NCI-H2196 treated with DMSO at 0.1 percent for 48 hours (cell line): ENCODE measurements around the gene CRACR2A.

ENCODE experiments used
- DNase-seq: peaks from one replicate; lab custom pipeline; 2025; ENCODE audit not compliant: unreplicated experiment; lab: John Stamatoyannopoulos, UW

Gene CRACR2A

GRCh38 chr12:3600039-3600720 lies 152.7 kb downstream of the CRACR2A start:
- no peak for DNase-seq

DNA sequence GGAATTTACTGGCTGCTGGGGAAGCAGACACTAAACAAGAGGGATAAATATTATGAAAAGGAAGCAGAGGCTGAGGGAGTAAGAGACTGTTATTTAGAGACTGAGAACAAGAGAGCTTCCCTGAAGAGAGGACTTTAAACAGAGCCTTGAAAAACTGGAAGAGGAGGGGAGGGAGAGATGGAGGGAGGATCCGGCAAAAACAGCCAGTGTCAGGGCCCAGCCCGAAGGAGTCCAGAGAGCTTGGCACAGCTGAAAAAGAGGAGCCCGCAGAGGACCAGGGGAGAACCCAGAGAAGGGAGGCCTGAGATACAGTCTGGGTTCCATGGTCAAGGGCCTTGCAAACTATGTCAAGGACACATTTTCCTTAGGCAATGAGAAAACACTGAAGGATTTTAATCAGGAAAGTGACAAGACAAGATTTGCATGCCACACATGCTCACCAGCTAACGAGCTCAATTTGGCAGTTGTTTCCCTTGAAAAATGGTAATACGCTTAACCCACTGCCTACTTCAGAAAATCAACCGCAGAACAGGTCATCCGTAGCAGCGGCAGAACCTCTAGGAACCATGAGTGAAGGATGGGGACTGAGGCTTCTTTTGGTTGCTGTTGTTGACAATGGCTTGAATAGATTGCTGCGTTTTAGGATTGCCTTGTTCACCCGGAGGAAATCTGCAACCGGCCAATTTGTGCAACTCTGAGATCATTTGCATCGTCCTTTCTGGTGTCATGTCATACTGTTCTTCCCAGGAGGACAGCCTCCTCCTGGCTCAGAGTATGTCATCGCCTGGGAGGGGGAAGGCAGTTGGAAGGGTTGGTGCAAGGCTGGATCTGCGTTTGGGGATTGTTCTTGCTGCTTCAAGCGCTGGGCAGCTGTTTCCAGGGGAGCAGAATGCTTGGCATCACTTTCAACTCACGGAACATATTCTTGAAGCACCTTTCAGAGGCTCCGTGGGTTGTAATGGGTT lies 153.7 kb downstream of the CRACR2A start:
- no peak for DNase-seq

- no peak for DNase-seq
Observed at GRCh38 chr12:3597526-3598210, 155.2 kb downstream of the CRACR2A start.

DNA sequence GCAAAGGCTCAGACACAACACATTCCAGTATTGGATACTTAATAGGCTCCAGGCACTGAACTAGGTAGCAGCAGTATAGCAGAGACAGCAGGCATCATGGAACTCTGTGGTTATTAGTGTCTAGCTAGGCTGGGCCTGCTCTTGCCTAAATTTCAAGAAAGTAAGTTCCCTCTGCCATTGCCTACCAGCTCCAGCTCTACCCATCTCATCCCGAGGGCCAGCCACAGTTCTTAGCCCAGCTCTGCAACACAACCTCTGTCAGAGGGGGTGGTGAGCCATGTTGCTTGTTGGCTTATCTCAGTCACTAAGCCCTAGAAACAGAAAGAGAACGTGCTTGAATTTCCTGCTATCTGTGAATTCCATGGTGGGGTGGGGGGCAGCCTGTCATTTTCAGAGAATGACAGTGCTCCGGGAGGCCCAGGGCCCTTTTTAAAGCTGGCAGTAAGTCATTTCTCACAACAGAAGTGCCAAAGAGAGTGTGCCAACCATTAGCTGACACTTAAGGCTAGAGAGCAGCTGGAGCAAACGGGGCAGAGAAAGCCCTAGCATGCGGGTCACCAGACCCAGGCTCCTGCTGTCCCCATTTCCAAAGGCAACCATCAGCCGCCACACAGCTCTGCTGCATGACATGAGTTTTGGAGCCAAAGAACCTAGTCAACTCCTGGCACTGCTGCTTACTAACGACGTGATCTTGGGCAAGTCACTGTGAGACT lies 156.1 kb downstream of the CRACR2A start:
- DNase-seq: no peak

DNA sequence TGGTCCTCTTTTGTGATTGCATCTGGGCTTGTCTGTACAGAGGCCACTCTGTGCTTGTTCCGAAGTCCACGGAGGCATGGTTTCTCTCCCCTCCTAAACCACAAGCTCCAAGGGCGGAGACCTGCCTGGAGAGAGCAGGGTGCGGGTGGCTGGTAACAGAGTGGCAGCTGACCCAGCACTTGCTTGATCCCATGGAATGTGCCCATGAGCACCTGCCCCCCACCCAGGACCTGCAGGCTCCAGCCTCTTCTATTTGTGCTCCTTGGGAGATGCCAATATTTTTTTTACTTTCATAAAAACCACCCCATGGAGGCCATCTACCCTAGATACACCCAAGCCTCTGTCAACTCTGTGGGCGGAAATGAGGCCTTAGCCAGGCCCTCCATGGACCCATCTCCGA lies 157.2 kb downstream of the CRACR2A start:
- no peak for DNase-seq

GRCh38 chr12:3594966-3595365 lies 157.9 kb downstream of the CRACR2A start:
- no peak for DNase-seq

DNA sequence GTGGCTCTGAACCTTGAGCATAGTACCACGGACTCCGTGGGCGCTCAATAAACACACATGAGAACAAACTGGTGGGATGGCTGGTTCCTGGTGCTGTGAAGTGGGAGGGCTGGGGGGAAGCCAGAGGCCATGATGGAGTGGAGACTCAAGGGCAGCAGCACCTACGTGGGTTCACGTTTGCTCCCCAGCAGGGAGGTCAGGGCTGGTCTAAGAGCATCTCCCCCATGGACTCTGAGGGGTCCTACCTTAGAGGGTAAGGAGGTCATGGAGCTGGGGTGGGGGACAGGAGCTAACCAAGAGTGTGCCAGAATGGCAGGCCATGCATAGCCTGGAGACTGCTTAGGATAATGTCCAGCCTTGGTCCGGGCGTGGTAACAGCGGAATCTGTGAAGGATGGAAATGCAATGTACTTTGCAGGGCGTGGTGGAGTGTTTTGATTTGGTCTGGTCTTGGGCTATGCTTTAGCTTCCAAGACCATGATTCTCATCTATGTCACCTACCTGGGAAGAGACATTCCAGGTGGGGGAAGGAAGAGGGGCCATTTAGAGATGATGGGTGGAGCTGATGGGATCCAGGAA lies 158.9 kb downstream of the CRACR2A start:
- no peak for DNase-seq

- DNase-seq: no peak
Observed at GRCh38 chr12:3592856-3593625, 159.9 kb downstream of the CRACR2A start.

DNA sequence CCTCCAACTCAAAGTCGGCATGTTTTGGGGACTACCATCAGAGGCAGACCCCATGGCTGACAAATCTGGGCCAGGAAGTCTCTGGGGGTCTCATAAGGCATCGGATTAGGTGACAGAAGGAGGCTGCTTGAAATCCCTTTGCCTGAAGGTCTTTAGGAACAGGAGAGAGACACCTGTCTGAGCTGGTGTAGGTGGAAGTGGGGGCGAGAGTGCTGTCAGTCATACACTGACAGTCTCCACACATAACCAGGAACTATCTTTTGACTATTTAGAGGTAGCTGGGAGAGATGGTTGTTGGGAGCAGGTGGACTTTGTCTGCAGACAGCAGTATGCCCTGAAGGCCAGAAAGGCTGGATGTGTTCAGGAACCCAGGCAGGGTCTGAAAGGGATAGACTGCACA lies 163.2 kb downstream of the CRACR2A start:
- no peak for DNase-seq

DNA sequence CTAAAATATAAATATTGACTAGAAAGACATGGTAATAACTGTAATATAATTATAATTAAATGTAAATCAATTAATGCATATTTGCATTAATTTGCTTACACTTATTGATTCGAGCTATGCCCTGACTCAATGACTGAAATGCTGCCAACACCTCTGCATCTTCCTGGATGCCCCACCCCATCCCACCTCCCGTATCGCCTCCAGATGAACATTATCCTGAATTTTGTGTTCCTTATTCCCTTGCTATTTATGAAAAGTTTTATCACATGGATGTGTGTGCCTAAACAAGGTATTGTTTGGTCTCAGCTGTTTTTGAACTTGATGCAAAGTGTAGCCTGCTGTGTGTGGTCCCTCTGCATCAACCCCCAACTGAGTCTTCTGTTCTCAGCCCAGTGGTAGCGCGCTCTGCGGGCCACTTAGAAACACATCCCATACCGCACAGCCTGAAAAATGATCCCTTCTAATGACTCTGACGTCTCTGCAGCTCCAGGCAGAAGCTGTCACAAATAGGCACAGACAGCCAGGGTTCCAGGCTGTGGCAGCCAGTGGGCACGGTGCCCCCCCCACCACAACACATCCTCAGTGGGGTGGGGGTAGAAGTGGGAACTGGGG lies 165.4 kb downstream of the CRACR2A start:
- no peak for DNase-seq

DNA sequence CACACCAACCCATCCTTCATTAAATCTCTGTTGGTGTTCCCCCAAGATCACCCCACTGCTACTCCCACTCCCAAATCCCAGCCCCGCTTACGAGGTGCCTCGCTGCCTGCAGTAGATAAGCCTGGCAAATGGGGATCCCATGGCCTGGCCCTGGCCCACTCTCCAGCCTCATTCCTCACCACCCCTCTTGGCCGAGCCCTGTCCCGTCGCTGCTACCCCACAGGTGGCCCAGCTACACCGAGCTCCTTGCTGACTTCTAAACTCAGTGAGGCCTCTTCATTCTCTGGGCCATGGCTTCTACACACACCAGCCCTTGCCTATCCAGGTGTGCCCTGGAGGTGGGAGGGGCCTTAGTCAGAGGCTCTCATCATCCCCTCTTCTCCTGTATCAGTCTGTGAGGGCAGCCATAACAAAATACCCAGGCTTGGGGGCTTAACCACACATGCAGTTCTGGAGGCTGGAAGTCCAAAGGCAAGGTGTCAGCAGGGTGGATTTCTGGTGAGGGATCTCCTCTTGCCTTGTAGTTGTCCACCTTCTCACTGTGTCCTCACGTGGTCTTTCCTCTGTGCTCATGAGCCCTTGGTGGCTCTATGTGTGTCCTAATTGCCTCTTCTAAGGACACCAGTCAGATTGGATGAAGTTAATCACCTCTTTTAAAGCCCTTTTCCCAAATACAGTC lies 169.1 kb downstream of the CRACR2A start:
- DNase-seq: no peak

GRCh38 chr12:3580094-3580749 lies 172.7 kb downstream of the CRACR2A start:
- no peak for DNase-seq

GRCh38 chr12:3579446-3580093 lies 173.3 kb downstream of the CRACR2A start:
- DNase-seq: no peak

GRCh38 chr12:3578557-3578956 lies 174.4 kb downstream of the CRACR2A start:
- DNase-seq: no peak

- DNase-seq: no peak
Observed at GRCh38 chr12:3576891-3577290, 176.0 kb downstream of the CRACR2A start.

GRCh38 chr12:3574986-3575385 lies 177.9 kb downstream of the CRACR2A start:
- no peak for DNase-seq

DNA sequence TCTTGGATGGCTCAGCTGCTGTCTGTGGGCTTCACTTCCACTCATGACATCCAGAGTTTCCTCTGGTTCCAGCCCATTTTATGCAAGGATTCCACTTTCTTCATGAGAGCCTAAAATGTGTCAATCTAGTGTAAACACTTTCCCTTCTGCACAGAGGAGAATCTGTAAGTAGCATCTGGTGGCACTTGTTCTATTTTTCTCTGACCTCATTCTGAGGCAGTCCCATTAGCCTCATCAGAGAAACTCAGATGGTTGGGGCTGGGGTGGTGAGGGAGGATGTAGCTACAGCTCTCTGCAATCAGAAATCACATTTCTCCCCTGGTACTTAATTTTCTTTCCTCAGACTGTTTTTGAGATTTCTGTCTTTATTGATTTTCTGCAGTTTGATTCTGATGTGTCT lies 180.3 kb downstream of the CRACR2A start:
- DNase-seq: no peak

DNA sequence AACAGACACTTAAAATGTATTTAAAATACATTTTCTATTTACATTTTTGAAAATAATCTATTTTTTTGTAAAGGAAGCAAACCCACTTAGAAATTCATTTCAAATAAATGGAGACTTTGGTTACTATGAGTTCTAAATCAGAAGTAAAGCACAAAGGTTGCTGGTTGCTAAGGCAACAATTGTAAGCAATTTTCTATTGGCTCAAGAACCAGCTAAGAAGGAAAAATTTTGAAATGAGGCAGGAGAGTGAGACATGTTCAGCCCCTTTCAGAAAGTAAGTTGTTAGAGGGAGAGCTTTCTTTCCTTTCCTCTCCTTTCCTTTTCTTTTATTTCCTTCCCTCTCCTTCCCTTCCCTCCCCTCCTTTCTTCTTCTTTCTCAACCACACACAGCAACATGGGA lies 181.2 kb downstream of the CRACR2A start:
- DNase-seq: no peak
